Astrocyte (in vitro differentiated cells and primary cell): ENCODE measurements around the gene DISC1. TPM values are rescaled to one million over a fixed set of nuclear protein-coding genes. Genes with fewer than 3 reads are reported as not detected.

ENCODE experiments used
- DNase-seq: peaks from one replicate; pipeline ENCODE4 v3.0.0-alpha.2; 2010; ENCODE audit warnings: low read depth
- FAIRE-seq: peaks from 2 replicates; lab custom pipeline; 2011; peaks lifted over from hg19 to GRCh38; lab: Jason Lieb, UNC
- H2AFZ ChIP-seq: 2 replicates; pipeline ENCODE4 v1.6.0; 2012; ENCODE audit warnings: low read depth, low read length, inconsistent platforms
- H3K27ac ChIP-seq: 2 replicates; pipeline ENCODE4 v1.5.1; 2011; ENCODE audit warnings: low read depth, low read length, inconsistent platforms
- H3K27me3 ChIP-seq: 2 replicates; pipeline ENCODE4 v1.6.0; 2011; ENCODE audit warnings: low read length, inconsistent platforms; ENCODE audit not compliant: insufficient read depth
- H3K36me3 ChIP-seq: 2 replicates; pipeline ENCODE4 v1.5.1; 2011; ENCODE audit warnings: low read length, inconsistent platforms; ENCODE audit not compliant: insufficient read depth
- H3K4me1 ChIP-seq: 2 replicates; pipeline ENCODE4 v1.5.1; 2011; ENCODE audit warnings: low read length, inconsistent platforms; ENCODE audit not compliant: insufficient read depth
- H3K4me2 ChIP-seq: 2 replicates; pipeline ENCODE4 v1.6.0; 2012; ENCODE audit warnings: low read length, inconsistent platforms
- H3K4me3 ChIP-seq: 2 replicates; pipeline ENCODE4 v1.5.1; 2011; ENCODE audit warnings: low read depth, mild to moderate bottlenecking, low read length, inconsistent platforms; ENCODE audit not compliant: insufficient read depth
- H3K79me2 ChIP-seq: 2 replicates; pipeline ENCODE4 v1.6.0; 2012; ENCODE audit warnings: mild to moderate bottlenecking, low read length, inconsistent platforms; ENCODE audit not compliant: insufficient read depth
- H3K9ac ChIP-seq: 2 replicates; pipeline ENCODE4 v1.6.0; 2012; ENCODE audit warnings: mild to moderate bottlenecking, low read length, inconsistent platforms
- H3K9me3 ChIP-seq: 2 replicates; pipeline ENCODE4 v1.5.1; 2012; ENCODE audit warnings: low read depth, mild to moderate bottlenecking, low read length, inconsistent platforms; ENCODE audit not compliant: insufficient read depth
- H4K20me1 ChIP-seq: 2 replicates; pipeline ENCODE4 v1.6.0; 2012; ENCODE audit warnings: low read length, inconsistent platforms; ENCODE audit not compliant: insufficient read depth
- H3K27ac Mint-ChIP-seq: one replicate; pipeline ENCODE4 v1.8.0; 2021; ENCODE audit warnings: mild to moderate bottlenecking, mixed read lengths; ENCODE audit not compliant: unreplicated experiment
- H3K27me3 Mint-ChIP-seq: one replicate; pipeline ENCODE4 v1.8.0; 2021; ENCODE audit warnings: low read depth, mixed read lengths; ENCODE audit not compliant: unreplicated experiment
- H3K36me3 Mint-ChIP-seq: one replicate; pipeline ENCODE4 v1.8.0; 2021; ENCODE audit warnings: low read depth, mixed read lengths; ENCODE audit not compliant: unreplicated experiment
- H3K4me1 Mint-ChIP-seq: one replicate; pipeline ENCODE4 v1.8.0; 2021; ENCODE audit warnings: low read depth, mixed read lengths; ENCODE audit not compliant: unreplicated experiment
- H3K4me3 Mint-ChIP-seq: one replicate; pipeline ENCODE4 v1.8.0; 2021; ENCODE audit warnings: mild to moderate bottlenecking, moderate library complexity, mixed read lengths; ENCODE audit not compliant: unreplicated experiment
- H3K9me3 Mint-ChIP-seq: one replicate; pipeline ENCODE4 v1.8.0; 2021; ENCODE audit warnings: mild to moderate bottlenecking, mixed read lengths; ENCODE audit not compliant: unreplicated experiment
- EZH2 ChIP-seq: IDR thresholded peaks from 2 replicates; pipeline ENCODE4 v1.6.1; 2012; ENCODE audit warnings: mild to moderate bottlenecking, low read length, inconsistent platforms; ENCODE audit not compliant: insufficient read depth
- total RNA-seq: library from RNA; stranded (reverse); gene quantifications from 2 replicates; pipeline ENCODE4 v1.2.1, GENCODE V29; 2021
- TF ChIP-seq, protein P1 (sequence below): IDR thresholded peaks from 2 replicates; pipeline ENCODE4 v1.5.1; 2011; ENCODE audit warnings: low read depth, mild to moderate bottlenecking, inconsistent platforms, low read length, moderate library complexity; ENCODE audit not compliant: insufficient read depth

Gene DISC1
- total RNA-seq, 1 donor from 2014 or later: 9.1 TPM

DNA sequence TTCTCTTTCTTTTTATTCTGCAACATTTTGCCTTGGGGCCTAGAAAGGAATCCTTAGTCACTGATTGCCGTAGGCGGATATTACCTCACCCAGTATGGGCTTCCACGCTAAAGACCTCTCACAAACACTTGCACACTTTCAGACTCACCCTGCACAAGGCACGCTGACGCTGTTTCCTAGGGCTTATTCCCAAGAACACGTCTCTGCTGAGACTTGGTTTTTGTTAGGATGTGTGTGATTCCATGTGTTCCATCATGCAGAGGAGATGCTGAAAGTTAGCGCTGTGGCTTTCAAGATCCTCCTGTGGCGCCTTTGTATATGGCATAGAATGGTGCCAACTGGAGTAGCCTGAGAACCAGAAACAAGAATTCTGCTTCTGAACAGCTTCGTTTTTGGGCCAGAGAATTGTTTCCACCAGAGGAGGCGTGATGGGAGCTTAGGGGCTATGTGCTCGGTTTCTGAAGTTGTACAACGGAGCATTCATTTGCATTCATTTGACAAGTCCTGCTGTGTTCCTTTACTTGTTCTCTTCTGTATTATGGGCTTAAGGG lies 297.0 kb downstream of the DISC1 start:
- peak overlapping the region; percentile 87 for H3K27ac Mint-ChIP-seq
- Histone ChIP-seq H3K27me3 (no peaks in the 10 kb centered on the region), H3K9me3 (no peaks in the 10 kb centered on the region), H3K27ac (peak overlapping the region; percentile 87), H4K20me1 (no peaks in the 10 kb centered on the region), H3K4me2 (peak overlapping the region; percentile 64), H3K79me2 (no peaks in the 10 kb centered on the region), H3K36me3 (no peaks in the 10 kb centered on the region), H3K4me3 (no peak overlapping the region), H3K9ac (peak overlapping the region; percentile 51), H3K4me1 (peaks cover 36% of the 10 kb centered on the region), H2AFZ (peak overlapping the region; percentile 55)
- H3K9me3 Mint-ChIP-seq: no peaks in the 10 kb centered on the region
- H3K4me3 Mint-ChIP-seq: no peak overlapping the region
- peaks cover 30% of the 10 kb centered on the region for H3K4me1 Mint-ChIP-seq
- no peaks in the 10 kb centered on the region for H3K36me3 Mint-ChIP-seq
- peak; percentile 84 for DNase-seq
- no peak for FAIRE-seq
- no peaks in the 10 kb centered on the region for H3K27me3 Mint-ChIP-seq
- no peak for TF ChIP-seq EZH2
- TF ChIP-seq, protein P1, sequence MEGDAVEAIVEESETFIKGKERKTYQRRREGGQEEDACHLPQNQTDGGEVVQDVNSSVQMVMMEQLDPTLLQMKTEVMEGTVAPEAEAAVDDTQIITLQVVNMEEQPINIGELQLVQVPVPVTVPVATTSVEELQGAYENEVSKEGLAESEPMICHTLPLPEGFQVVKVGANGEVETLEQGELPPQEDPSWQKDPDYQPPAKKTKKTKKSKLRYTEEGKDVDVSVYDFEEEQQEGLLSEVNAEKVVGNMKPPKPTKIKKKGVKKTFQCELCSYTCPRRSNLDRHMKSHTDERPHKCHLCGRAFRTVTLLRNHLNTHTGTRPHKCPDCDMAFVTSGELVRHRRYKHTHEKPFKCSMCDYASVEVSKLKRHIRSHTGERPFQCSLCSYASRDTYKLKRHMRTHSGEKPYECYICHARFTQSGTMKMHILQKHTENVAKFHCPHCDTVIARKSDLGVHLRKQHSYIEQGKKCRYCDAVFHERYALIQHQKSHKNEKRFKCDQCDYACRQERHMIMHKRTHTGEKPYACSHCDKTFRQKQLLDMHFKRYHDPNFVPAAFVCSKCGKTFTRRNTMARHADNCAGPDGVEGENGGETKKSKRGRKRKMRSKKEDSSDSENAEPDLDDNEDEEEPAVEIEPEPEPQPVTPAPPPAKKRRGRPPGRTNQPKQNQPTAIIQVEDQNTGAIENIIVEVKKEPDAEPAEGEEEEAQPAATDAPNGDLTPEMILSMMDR: no peak

GRCh38 chr1:231924180-231924579 lies 297.6 kb downstream of the DISC1 start:
- no peak for TF ChIP-seq EZH2
- TF ChIP-seq, protein P1: no peak
- Histone ChIP-seq H2AFZ (peak overlapping the region; percentile 50), H3K4me2 (peak overlapping the region; percentile 64), H3K4me1 (peaks cover 33% of the 10 kb centered on the region), H3K36me3 (no peaks in the 10 kb centered on the region), H3K27ac (peak overlapping the region; percentile 87), H3K4me3 (no peak overlapping the region), H3K9me3 (no peaks in the 10 kb centered on the region), H4K20me1 (no peaks in the 10 kb centered on the region), H3K9ac (peak overlapping the region; percentile 51), H3K79me2 (no peaks in the 10 kb centered on the region), H3K27me3 (no peaks in the 10 kb centered on the region)
- Mint-ChIP-seq H3K4me1 (peaks cover 30% of the 10 kb centered on the region), H3K9me3 (no peaks in the 10 kb centered on the region), H3K36me3 (no peaks in the 10 kb centered on the region), H3K27ac (no peak overlapping the region), H3K4me3 (no peak overlapping the region), H3K27me3 (no peaks in the 10 kb centered on the region)
- no peak for DNase-seq
- FAIRE-seq: no peak

- Histone ChIP-seq H3K4me1 (peaks cover 34% of the 10 kb centered on the region), H3K4me3 (no peak overlapping the region), H3K79me2 (no peaks in the 10 kb centered on the region), H2AFZ (no peak overlapping the region), H4K20me1 (no peaks in the 10 kb centered on the region), H3K9ac (no peak overlapping the region), H3K27ac (no peak overlapping the region), H3K27me3 (no peaks in the 10 kb centered on the region), H3K36me3 (no peaks in the 10 kb centered on the region), H3K9me3 (no peaks in the 10 kb centered on the region), H3K4me2 (no peak overlapping the region)
- H3K9me3 Mint-ChIP-seq: no peaks in the 10 kb centered on the region
- no peaks in the 10 kb centered on the region for H3K36me3 Mint-ChIP-seq
- peaks cover 27% of the 10 kb centered on the region for H3K4me1 Mint-ChIP-seq
- DNase-seq (no peak), FAIRE-seq (no peak)
- H3K27ac Mint-ChIP-seq: no peak overlapping the region
- H3K27me3 Mint-ChIP-seq: no peaks in the 10 kb centered on the region
- TF ChIP-seq EZH2: no peak
- TF ChIP-seq, protein P1: no peak
- H3K4me3 Mint-ChIP-seq: no peak overlapping the region
These were observed 299.3 kb downstream of the DISC1 start for GRCh38 chr1:231925864-231926263.
